Naive thymus-derived CD4-positive, alpha-beta T cell (primary cell): Measurements from ENCODE around the gene GPLD1. TPM values are rescaled to one million over a fixed set of nuclear protein-coding genes. Genes with fewer than 3 reads are reported as not detected.

ENCODE experiments used
- ATAC-seq: fragments of 150-1000 bp; cut with Tn5 transposase; 2 replicates; pipeline ENCODE4 v1.10.0; 2021; ENCODE audit warnings: mild to moderate bottlenecking, moderate library complexity
- CTCF ChIA-PET: fragments of 350-600 bp; sonication (Branson Sonifier 250); formaldehyde crosslinking; loops from one replicate; lab custom pipeline; 2021; ENCODE audit warnings: antibody characterized with exemption; lab: Charles Lee
- POLR2A ChIA-PET: fragments of 350-600 bp; sonication (Branson Sonifier 250); formaldehyde crosslinking; loops from one replicate; lab custom pipeline; 2021; ENCODE audit warnings: antibody characterized with exemption, inconsistent platforms; lab: Charles Lee
- DNase-seq, 9 donors: peaks; one replicate each; pipeline versions ENCODE4 v3.0.0 to v3.0.0-alpha.2; 2020 to 2022; ENCODE audit warnings: mixed read lengths in 1 of 9
- H3K27ac ChIP-seq: one replicate; pipeline ENCODE4 v1.7.0; 2013; ENCODE audit warnings: mild to moderate bottlenecking, low read depth, low read length, moderate library complexity
- H3K27me3 ChIP-seq, 2 donors: one replicate each; pipeline ENCODE4 v1.7.0; 2013; ENCODE audit warnings: low read length in 2 of 2, mild to moderate bottlenecking in 2 of 2, moderate library complexity in 2 of 2; ENCODE audit not compliant: control insufficient read depth in 2 of 2, insufficient read depth in 2 of 2
- H3K36me3 ChIP-seq, 3 experiments: 1 replicate in 2 of 3; 2 replicates in 1 of 3; pipeline ENCODE4 v1.7.0; 2013; ENCODE audit warnings: low read length in 3 of 3, mild to moderate bottlenecking in 3 of 3, moderate library complexity in 1 of 3; ENCODE audit not compliant: insufficient read depth in 3 of 3, control insufficient read depth in 2 of 3
- H3K4me1 ChIP-seq, 2 donors: one replicate each; pipeline ENCODE4 v1.7.0; 2013; ENCODE audit warnings: low read length in 2 of 2, mild to moderate bottlenecking in 2 of 2, moderate library complexity in 1 of 2; ENCODE audit not compliant: control insufficient read depth in 2 of 2, insufficient read depth in 2 of 2
- H3K4me3 ChIP-seq: 2 replicates; pipeline ENCODE4 v1.7.0; 2013; ENCODE audit warnings: mild to moderate bottlenecking, low read length
- H3K9me3 ChIP-seq, 3 experiments: 1 replicate in 2 of 3; 2 replicates in 1 of 3; pipeline ENCODE4 v1.7.0; 2013; ENCODE audit warnings: low read length in 3 of 3; ENCODE audit not compliant: control insufficient read depth in 2 of 3
- H3K27ac Mint-ChIP-seq, 9 donors: one replicate each; pipeline ENCODE4 v1.8.0; 2020 to 2022; ENCODE audit warnings: mixed read lengths in 9 of 9, mild to moderate bottlenecking in 8 of 9, moderate library complexity in 5 of 9, inconsistent platforms in 2 of 9
- H3K27me3 Mint-ChIP-seq, 5 donors: one replicate each; pipeline ENCODE4 v1.8.0; 2021 to 2022; ENCODE audit warnings: mixed read lengths in 5 of 5, mild to moderate bottlenecking in 1 of 5
- H3K36me3 Mint-ChIP-seq, 5 donors: one replicate each; pipeline ENCODE4 v1.8.0; 2020 to 2022; ENCODE audit warnings: mixed read lengths in 5 of 5, mild to moderate bottlenecking in 3 of 5, inconsistent platforms in 1 of 5
- H3K4me1 Mint-ChIP-seq, 7 donors: one replicate each; pipeline ENCODE4 v1.8.0; 2020 to 2022; ENCODE audit warnings: mixed read lengths in 7 of 7, mild to moderate bottlenecking in 3 of 7, inconsistent platforms in 1 of 7
- H3K4me3 Mint-ChIP-seq, 10 donors: one replicate each; pipeline ENCODE4 v1.8.0; 2020 to 2022; ENCODE audit warnings: mild to moderate bottlenecking in 10 of 10, mixed read lengths in 10 of 10, moderate library complexity in 6 of 10, inconsistent platforms in 2 of 10
- H3K9me3 Mint-ChIP-seq, 11 donors: one replicate each; pipeline ENCODE4 v1.8.0; 2020 to 2022; ENCODE audit warnings: mixed read lengths in 11 of 11, mild to moderate bottlenecking in 4 of 11, inconsistent platforms in 1 of 11, moderate library complexity in 1 of 11
- intact Hi-C, 2 donors: fragments of 100-400 bp; cut with micrococcal nuclease; formaldehyde crosslinking; loops; one replicate each; pipeline ENCODE4 v1.15.1; 2023
- polyA plus RNA-seq, 2 donors: library from polyadenylated mRNA; unstranded; fragments of 300-500 nt; fragmentation: Illumina TruSeq; gene quantifications; one replicate each; pipeline ENCODE4 v1.2.3, GENCODE V29; 2021
- total RNA-seq, 6 experiments: library from RNA in 5 of 6; stranded (reverse) in 5 of 6; gene quantifications; 1 replicate in 5 of 6; 2 replicates in 1 of 6; pipeline ENCODE4 v1.2.3 and lab custom pipeline; 2021 to 2026

GPLD1 gene
- total RNA-seq (1 to 10 TPM in 3 of 5 experiments, under 1 TPM in 2; 0.44 to 1.7 (median 1.2) TPM), polyA plus RNA-seq (under 1 TPM; 0.63 to 0.94 TPM), total RNA-seq (lab: John Stamatoyannopoulos, UW) (2.4 reads per million, percentile 12 among the genes with 10 or more reads in this experiment)

- CTCF ChIA-PET: no interaction called here
- H3K4me3 Mint-ChIP-seq: peak within 1 kb of the TSS in 1 of 10 donors; percentile 26
- H3K36me3 Mint-ChIP-seq: peaks cover 0 to 6% (median 0%) of the 10 kb centered on the region in 5 donors
- Histone ChIP-seq H3K4me1 (peaks cover 9 to 10% of the 10 kb centered on the region in 2 donors), H3K27me3 (no peaks in the 10 kb centered on the region), H3K9me3 (no peaks in the 10 kb centered on the region), H3K27ac (no peak within 1 kb of the TSS), H3K36me3 (no peaks in the 10 kb centered on the region), H3K4me3 (no peak within 1 kb of the TSS)
- POLR2A ChIA-PET: no interaction called here
- DNase-seq (no peak), ATAC-seq (no peak)
- intact Hi-C loops: no loop called here
- H3K9me3 Mint-ChIP-seq: no peaks in the 10 kb centered on the region
- H3K27ac Mint-ChIP-seq: no peak within 1 kb of the TSS
- peaks cover 10 to 19% (median 12%) of the 10 kb centered on the region in 7 donors for H3K4me1 Mint-ChIP-seq
- no peaks in the 10 kb centered on the region for H3K27me3 Mint-ChIP-seq
Measured at GRCh38 chr6:24489470-24489869, at the start of gene GPLD1. TSS of gene GPLD1 (minus strand) at chr6:24489578. CDS start at chr6:24489511, 67 bp downstream.

GRCh38 chr6:24537771-24538385, 48.5 kb upstream of the GPLD1 start:
- Mint-ChIP-seq H3K9me3 (no peaks in the 10 kb centered on the region), H3K27me3 (no peaks in the 10 kb centered on the region), H3K36me3 (peaks cover 0 to 35% (median 10%) of the 10 kb centered on the region in 5 donors), H3K27ac (no peak overlapping the region), H3K4me3 (no peak overlapping the region), H3K4me1 (no peaks in the 10 kb centered on the region)
- Histone ChIP-seq H3K4me1 (no peaks in the 10 kb centered on the region), H3K4me3 (no peak overlapping the region), H3K9me3 (no peaks in the 10 kb centered on the region), H3K36me3 (peaks cover 0 to 30% (median 4%) of the 10 kb centered on the region in 3 experiments), H3K27me3 (no peaks in the 10 kb centered on the region), H3K27ac (no peak overlapping the region)
- CTCF ChIA-PET: no interaction called here
- intact Hi-C loops: no loop called here
- no peak for DNase-seq
- no peak for ATAC-seq
- POLR2A ChIA-PET: no interaction called here

- Mint-ChIP-seq H3K4me1 (no peaks in the 10 kb centered on the region), H3K36me3 (peaks cover 0 to 42% (median 15%) of the 10 kb centered on the region in 5 donors), H3K27me3 (no peaks in the 10 kb centered on the region), H3K27ac (no peak overlapping the region), H3K4me3 (no peak overlapping the region), H3K9me3 (no peaks in the 10 kb centered on the region)
- H3K36me3 ChIP-seq: peaks cover 0 to 37% (median 4%) of the 10 kb centered on the region in 3 experiments
- ChIA-PET POLR2A (no interaction called here), CTCF (no interaction called here)
- H3K9me3 ChIP-seq: no peaks in the 10 kb centered on the region
- intact Hi-C loops: no loop called here
- H3K4me1 ChIP-seq: no peaks in the 10 kb centered on the region
- DNase-seq (no peak), ATAC-seq (no peak)
- no peak overlapping the region for H3K4me3 ChIP-seq
- H3K27ac ChIP-seq: no peak overlapping the region
- no peaks in the 10 kb centered on the region for H3K27me3 ChIP-seq
Measured at GRCh38 chr6:24537082-24537699, 47.8 kb upstream of the GPLD1 start.

GRCh38 chr6:24536466-24536865, 47.1 kb upstream of the GPLD1 start:
- H3K27me3 ChIP-seq: no peaks in the 10 kb centered on the region
- H3K4me3 ChIP-seq: no peak overlapping the region
- H3K27ac Mint-ChIP-seq: no peak overlapping the region
- POLR2A ChIA-PET: interaction anchor here (0.6 kb wide), 1 partner anchor 178 kb away, joined by 7 read pairs; no protein-coding TSS in a partner anchor
- no peak overlapping the region for H3K4me3 Mint-ChIP-seq
- intact Hi-C loops: no loop called here
- H3K36me3 Mint-ChIP-seq: peaks cover 0 to 49% (median 21%) of the 10 kb centered on the region in 5 donors
- no peak overlapping the region for H3K27ac ChIP-seq
- H3K36me3 ChIP-seq: peaks cover 0 to 43% (median 4%) of the 10 kb centered on the region in 3 experiments
- H3K27me3 Mint-ChIP-seq: no peaks in the 10 kb centered on the region
- CTCF ChIA-PET: interaction anchor here (0.7 kb wide), 1 partner anchor 105 kb away, joined by 3 read pairs; no protein-coding TSS in a partner anchor
- DNase-seq: no peak
- no peaks in the 10 kb centered on the region for H3K9me3 ChIP-seq
- H3K4me1 ChIP-seq: no peaks in the 10 kb centered on the region
- no peak for ATAC-seq
- no peaks in the 10 kb centered on the region for H3K4me1 Mint-ChIP-seq
- H3K9me3 Mint-ChIP-seq: no peaks in the 10 kb centered on the region

GRCh38 chr6:24535210-24535609, 45.8 kb upstream of the GPLD1 start:
- peaks cover 0 to 50% (median 4%) of the 10 kb centered on the region in 3 experiments for H3K36me3 ChIP-seq
- Mint-ChIP-seq H3K4me1 (peaks cover 0 to under 1% (median 0%) of the 10 kb centered on the region in 7 donors), H3K27me3 (no peaks in the 10 kb centered on the region), H3K4me3 (no peak overlapping the region), H3K27ac (no peak overlapping the region), H3K36me3 (peaks cover 0 to 60% (median 24%) of the 10 kb centered on the region in 5 donors), H3K9me3 (no peaks in the 10 kb centered on the region)
- no peaks in the 10 kb centered on the region for H3K4me1 ChIP-seq
- DNase-seq (no peak), ATAC-seq (no peak)
- no peak overlapping the region for H3K27ac ChIP-seq
- intact Hi-C loops: no loop called here
- ChIA-PET POLR2A (interaction anchor here (0.6 kb wide), 1 partner anchor 12 kb away, joined by 4 read pairs; no protein-coding TSS in a partner anchor), CTCF (no interaction called here)
- no peak overlapping the region for H3K4me3 ChIP-seq
- H3K27me3 ChIP-seq: no peaks in the 10 kb centered on the region
- no peaks in the 10 kb centered on the region for H3K9me3 ChIP-seq

- Histone ChIP-seq H3K4me1 (no peaks in the 10 kb centered on the region), H3K27ac (no peak overlapping the region), H3K9me3 (no peaks in the 10 kb centered on the region), H3K36me3 (peaks cover 0 to 54% (median 4%) of the 10 kb centered on the region in 3 experiments), H3K4me3 (no peak overlapping the region), H3K27me3 (no peaks in the 10 kb centered on the region)
- ATAC-seq (no peak), DNase-seq (no peak)
- H3K27ac Mint-ChIP-seq: peak overlapping the region in 1 of 9 donors; percentile 72
- intact Hi-C loops: no loop called here
- H3K36me3 Mint-ChIP-seq: peaks cover 0 to 62% (median 29%) of the 10 kb centered on the region in 5 donors
- CTCF ChIA-PET: no interaction called here
- POLR2A ChIA-PET: no interaction called here
- H3K4me3 Mint-ChIP-seq: no peak overlapping the region
- no peaks in the 10 kb centered on the region for H3K27me3 Mint-ChIP-seq
- peaks cover 0 to 5% (median 0%) of the 10 kb centered on the region in 7 donors for H3K4me1 Mint-ChIP-seq
- H3K9me3 Mint-ChIP-seq: no peaks in the 10 kb centered on the region
Measured at GRCh38 chr6:24534329-24534728, 45.0 kb upstream of the GPLD1 start.
